ENCODE results near the gene USP9X. TPM values are rescaled to one million over a fixed set of nuclear protein-coding genes. Genes with fewer than 3 reads are reported as not detected.

The USP9X gene
- total RNA-seq, 1 donor from 2014 or later = 68.3 TPM

Other genes with a start within 250 kb of the USP9X start
- 225 and 247 TPM in 2 replicates for gene DDX3X, start 248.7 kb downstream of the USP9X start, total RNA-seq

Measured in activated B cell treated with CpG ODN at 0.5 μM for 24 hours (primary cell).